Airway epithelial cell (primary cell): ENCODE data around the gene PTPRZ1. TPM values are rescaled to one million over a fixed set of nuclear protein-coding genes. Genes with fewer than 3 reads are reported as not detected.

Source experiments
- total RNA-seq: library from RNA; depleted of rRNA; stranded (reverse); fragments of >200 nt; gene quantifications from 2 replicates; pipeline ENCODE4 v1.2.3, GENCODE V29; 2015

The PTPRZ1 gene
- 14.7 and 22.5 TPM in 2 replicates for total RNA-seq

DNA sequence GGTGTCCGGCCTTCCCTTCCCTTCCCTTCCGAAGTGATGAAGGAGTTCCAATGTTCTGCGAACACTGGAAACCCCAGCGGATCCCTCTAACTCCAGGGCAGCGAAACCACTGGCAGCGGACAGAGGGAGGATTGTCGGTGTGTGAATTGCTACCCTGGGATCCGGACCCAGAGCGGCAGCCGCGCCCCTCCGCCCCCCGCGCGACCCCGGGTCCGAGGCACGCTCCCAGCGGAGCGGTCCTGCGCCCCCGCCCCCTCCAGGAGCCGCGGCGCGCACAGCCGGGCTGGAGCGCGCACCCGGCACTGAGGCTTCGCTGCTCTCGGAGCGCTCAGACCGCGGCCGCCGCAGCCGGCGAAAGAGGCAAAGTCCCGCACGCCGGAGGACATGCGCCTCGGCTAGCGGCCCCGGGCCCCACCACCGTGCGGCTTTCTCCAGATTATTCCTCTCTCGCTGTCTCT is at the start of gene PTPRZ1:
Gene PTPRZ1 (plus strand): TSS at position 331 of the 458 bp plus-strand sequence. CDS start 339 bp downstream, outside the sequence.

